ENCODE data around the gene WIPF3. TPM values are rescaled to one million over a fixed set of nuclear protein-coding genes. Genes with fewer than 3 reads are reported as not detected.

The WIPF3 gene
- total and polyA plus RNA-seq, 4 donors: 0.10 to 0.23 (median 0.14) TPM; not detected in 1

GRCh38 chr7:29894256-29894655, 87.9 kb downstream of the WIPF3 start (continued):
- TF ChIP-seq CTCF (IDR thresholded peaks at IDR 0.05; ENCODE audit: low read depth, low read length, missing input control) (no peak), FOXA1 (IDR thresholded peaks at IDR 0.05) (no peak), YY1 (IDR thresholded peaks at IDR 0.05) (no peak), SP1 (IDR thresholded peaks at IDR 0.05) (no peak), RAD21 (IDR thresholded peaks at IDR 0.05) (no peak)

GRCh38 chr7:29895559-29895958, 89.3 kb downstream of the WIPF3 start:
- 86% methylated on average over 6 of the region's 6 CpGs for WGBS
- no peaks in the 10 kb centered on the region for H3K36me3 ChIP-seq (ENCODE audit: control insufficient read depth in 4 of 4, insufficient read depth in 3 of 4, low read depth in 1 of 4, low read length in 3 of 4)
- H3K9me3 ChIP-seq (ENCODE audit: control insufficient read depth in 4 of 4, low read length in 3 of 4): peaks cover 0 to 5% (median under 1%) of the 10 kb centered on the region in 4 donors
- peaks cover 0 to 3% (median 0%) of the 10 kb centered on the region in 4 donors for H3K27me3 ChIP-seq (ENCODE audit: control insufficient read depth in 4 of 4, insufficient read depth in 4 of 4, low read length in 3 of 4)
- no peak overlapping the region for H3K4me3 ChIP-seq (ENCODE audit: low read depth in 1 of 3, low read length in 3 of 3)
- TF ChIP-seq YY1 (IDR thresholded peaks at IDR 0.05): no peak
- TF ChIP-seq CTCF (IDR thresholded peaks at IDR 0.05; ENCODE audit: low read depth, low read length, missing input control): no peak
- TF ChIP-seq FOXA1 (IDR thresholded peaks at IDR 0.05): no peak
- TF ChIP-seq ATF3 (IDR thresholded peaks at IDR 0.05): no peak
- no peak for TF ChIP-seq NR2F2 (IDR thresholded peaks at IDR 0.05)
- TF ChIP-seq ZBTB33 (IDR thresholded peaks at IDR 0.05): no peak
- no peak for TF ChIP-seq RAD21 (IDR thresholded peaks at IDR 0.05)
- no peak for TF ChIP-seq RXRA (IDR thresholded peaks at IDR 0.05)
- TF ChIP-seq MAX (IDR thresholded peaks at IDR 0.05): no peak
- TF ChIP-seq HNF4A (conservative IDR thresholded peaks at IDR 0.05): no peak
- no peak for TF ChIP-seq REST (IDR thresholded peaks at IDR 0.05)
- no peak for TF ChIP-seq TAF1 (conservative IDR thresholded peaks at IDR 0.05)
- H3K27ac ChIP-seq (ENCODE audit: low read depth in 1 of 2, low read length in 2 of 2): no peak overlapping the region
- no peak for DNase-seq (ENCODE audit: low spot score)
- H3K4me1 ChIP-seq (ENCODE audit: control insufficient read depth in 4 of 4, insufficient read depth in 4 of 4, low read length in 3 of 4): no peaks in the 10 kb centered on the region
- H3K9ac ChIP-seq (ENCODE audit: low read depth in 1 of 2, low read length in 2 of 2): no peak overlapping the region

Data from liver (tissue), 9 donors.